Peyer's patch (tissue), 4 donors: ENCODE data around the gene ZNF354C. TPM values are rescaled to one million over a fixed set of nuclear protein-coding genes. Genes with fewer than 3 reads are reported as not detected.
"Not testable (repeated sequence)": the region's sequence is repeated elsewhere in the genome, so short reads cannot be mapped to it uniquely, and the experiment has no call there.

ENCODE experiments used
- DNase-seq, 3 donors: peaks; one replicate each; pipeline ENCODE4 v3.0.0-alpha.2; 2017 to 2019
- H3K27ac ChIP-seq, 4 donors: fragments of 200-600 bp; sonication (generic); one replicate each; pipeline ENCODE4 v1.5.1; 2016 to 2019
- H3K27me3 ChIP-seq, 2 donors: fragments of 200-600 bp; sonication (generic); one replicate each; pipeline ENCODE4 v1.5.1; 2019
- H3K36me3 ChIP-seq, 3 donors: fragments of 200-600 bp; sonication (generic); one replicate each; pipeline ENCODE4 v1.5.1; 2016 to 2019
- H3K4me1 ChIP-seq, 4 donors: fragments of 200-600 bp; sonication (generic); one replicate each; pipeline ENCODE4 v1.5.1; 2016 to 2019
- H3K4me3 ChIP-seq, 4 donors: fragments of 200-600 bp; sonication (generic); 1 replicate in 3 of 4; 2 replicates in 1 of 4; pipeline ENCODE4 v1.5.1; 2016 to 2019; ENCODE audit warnings: mild to moderate bottlenecking in 1 of 4
- H3K9me3 ChIP-seq, 4 donors: fragments of 200-600 bp; sonication (generic); one replicate each; pipeline ENCODE4 v1.5.1; 2016 to 2019; ENCODE audit warnings: mild to moderate bottlenecking in 1 of 4
- POLR2A ChIP-seq, 2 donors: fragments of 450-650 bp; IDR thresholded peaks; one replicate each; pipeline ENCODE4 v1.5.1; 2017; ENCODE audit warnings: antibody characterized with exemption in 2 of 2, mild to moderate bottlenecking in 2 of 2, moderate library complexity in 2 of 2
- total RNA-seq, 4 donors: library from RNA; depleted of rRNA; stranded (reverse); fragments of >200 nt; gene quantifications; one replicate each; pipeline ENCODE4 v1.1.0, GENCODE V29; 2016
- TF ChIP-seq, protein P1 (sequence below), 6 experiments: fragments of 450-650 bp in 4 of 6; fragments of 200-600 bp in 2 of 6; sonication (generic) in 1 of 6; IDR thresholded peaks; one replicate each; pipeline ENCODE4 v1.5.1; 2017 to 2019; ENCODE audit warnings: antibody characterized with exemption in 6 of 6, mild to moderate bottlenecking in 3 of 6, moderate library complexity in 1 of 6

The ZNF354C gene
- total RNA-seq, 4 donors from 2014 or later = 2.0 to 5.8 (median 2.7) TPM

DNA sequence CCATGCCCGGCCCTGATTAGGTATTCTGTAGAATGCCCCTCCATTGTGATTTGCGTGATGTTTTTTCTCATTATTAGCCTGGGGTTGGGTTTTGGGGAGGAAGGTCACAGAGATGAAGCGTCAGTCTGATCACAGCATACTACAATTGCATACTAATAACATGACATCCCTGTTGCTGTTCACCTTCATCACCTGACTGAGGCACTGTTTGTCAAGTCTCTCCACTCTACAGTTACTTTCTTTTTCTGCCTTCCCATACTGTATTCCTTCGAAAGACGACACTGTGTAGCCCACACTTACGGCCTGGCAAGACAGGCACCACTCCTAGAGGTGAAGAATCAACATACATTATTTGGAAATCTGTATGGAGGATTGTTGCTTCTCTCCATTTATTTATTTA lies 5.5 kb downstream of the ZNF354C start:
- H3K4me3 ChIP-seq = no peak overlapping the region
- DNase-seq = no peak
- no peaks in the 10 kb centered on the region for H3K27me3 ChIP-seq
- TF ChIP-seq, protein P1, sequence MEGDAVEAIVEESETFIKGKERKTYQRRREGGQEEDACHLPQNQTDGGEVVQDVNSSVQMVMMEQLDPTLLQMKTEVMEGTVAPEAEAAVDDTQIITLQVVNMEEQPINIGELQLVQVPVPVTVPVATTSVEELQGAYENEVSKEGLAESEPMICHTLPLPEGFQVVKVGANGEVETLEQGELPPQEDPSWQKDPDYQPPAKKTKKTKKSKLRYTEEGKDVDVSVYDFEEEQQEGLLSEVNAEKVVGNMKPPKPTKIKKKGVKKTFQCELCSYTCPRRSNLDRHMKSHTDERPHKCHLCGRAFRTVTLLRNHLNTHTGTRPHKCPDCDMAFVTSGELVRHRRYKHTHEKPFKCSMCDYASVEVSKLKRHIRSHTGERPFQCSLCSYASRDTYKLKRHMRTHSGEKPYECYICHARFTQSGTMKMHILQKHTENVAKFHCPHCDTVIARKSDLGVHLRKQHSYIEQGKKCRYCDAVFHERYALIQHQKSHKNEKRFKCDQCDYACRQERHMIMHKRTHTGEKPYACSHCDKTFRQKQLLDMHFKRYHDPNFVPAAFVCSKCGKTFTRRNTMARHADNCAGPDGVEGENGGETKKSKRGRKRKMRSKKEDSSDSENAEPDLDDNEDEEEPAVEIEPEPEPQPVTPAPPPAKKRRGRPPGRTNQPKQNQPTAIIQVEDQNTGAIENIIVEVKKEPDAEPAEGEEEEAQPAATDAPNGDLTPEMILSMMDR (IDR thresholded peaks at IDR 0.05) = no peak
- TF ChIP-seq POLR2A (IDR thresholded peaks at IDR 0.05) = no peak
- H3K9me3 ChIP-seq = peaks cover 0 to 47% (median 7%) of the 10 kb centered on the region in 4 donors
- no peak overlapping the region for H3K27ac ChIP-seq
- peaks cover 0 to 8% (median 0%) of the 10 kb centered on the region in 4 donors for H3K4me1 ChIP-seq
- H3K36me3 ChIP-seq = peaks cover 0 to 25% (median 0%) of the 10 kb centered on the region in 3 donors

GRCh38 chr5:179079165-179079987 lies 19.2 kb downstream of the ZNF354C start:
- peaks cover 0 to 97% (median 34%) of the 10 kb centered on the region in 4 donors for H3K9me3 ChIP-seq
- no peak overlapping the region for H3K27ac ChIP-seq
- no peaks in the 10 kb centered on the region for H3K27me3 ChIP-seq
- no peaks in the 10 kb centered on the region for H3K4me1 ChIP-seq
- TF ChIP-seq, protein P1 (IDR thresholded peaks at IDR 0.05) = no peak
- no peak for TF ChIP-seq POLR2A (IDR thresholded peaks at IDR 0.05)
- H3K36me3 ChIP-seq = peaks cover 0 to 43% (median 0%) of the 10 kb centered on the region in 3 donors
- H3K4me3 ChIP-seq = no peak overlapping the region
- no peak for DNase-seq

DNA sequence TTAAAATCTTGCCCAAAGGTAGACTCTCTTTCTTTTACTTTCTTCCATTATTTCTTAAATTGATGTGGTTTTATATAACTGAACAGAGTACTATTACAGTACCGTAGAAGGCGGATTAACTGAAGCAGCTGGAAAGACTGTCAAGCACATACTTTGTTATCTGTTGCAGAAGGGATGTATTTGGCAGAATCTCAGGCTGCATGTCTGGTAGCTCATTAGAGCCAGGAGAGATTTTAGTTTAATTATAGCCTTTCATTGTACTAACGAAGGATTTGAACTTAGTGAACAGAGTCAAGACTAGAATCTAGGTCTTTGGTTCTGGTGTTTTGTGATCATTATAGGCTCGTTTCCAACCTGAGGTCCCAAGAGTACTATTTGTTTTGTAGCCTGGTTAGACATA lies 20.6 kb downstream of the ZNF354C start:
- peaks cover 0 to 97% (median 33%) of the 10 kb centered on the region in 4 donors for H3K9me3 ChIP-seq
- H3K27ac ChIP-seq = no peak overlapping the region

GRCh38 chr5:179089502-179089901 lies 29.3 kb downstream of the ZNF354C start:
- no peak for TF ChIP-seq POLR2A (IDR thresholded peaks at IDR 0.05)
- TF ChIP-seq, protein P1 (IDR thresholded peaks at IDR 0.05) = no peak
- Histone ChIP-seq H3K36me3 (no peaks in the 10 kb centered on the region), H3K4me1 (no peaks in the 10 kb centered on the region), H3K27ac (no peak overlapping the region), H3K4me3 (no peak overlapping the region), H3K27me3 (no peaks in the 10 kb centered on the region), H3K9me3 (peaks cover 0 to 58% (median 3%) of the 10 kb centered on the region in 4 donors)
- DNase-seq = no peak

More for the DNA sequence above, 20.6 kb downstream of the ZNF354C start:
- peaks cover 0 to 40% (median 0%) of the 10 kb centered on the region in 3 donors for H3K36me3 ChIP-seq
- no peak for DNase-seq
- no peaks in the 10 kb centered on the region for H3K4me1 ChIP-seq
- no peak overlapping the region for H3K4me3 ChIP-seq
- TF ChIP-seq, protein P1 (IDR thresholded peaks at IDR 0.05) = no peak
- no peak for TF ChIP-seq POLR2A (IDR thresholded peaks at IDR 0.05)
- H3K27me3 ChIP-seq = no peaks in the 10 kb centered on the region

DNA sequence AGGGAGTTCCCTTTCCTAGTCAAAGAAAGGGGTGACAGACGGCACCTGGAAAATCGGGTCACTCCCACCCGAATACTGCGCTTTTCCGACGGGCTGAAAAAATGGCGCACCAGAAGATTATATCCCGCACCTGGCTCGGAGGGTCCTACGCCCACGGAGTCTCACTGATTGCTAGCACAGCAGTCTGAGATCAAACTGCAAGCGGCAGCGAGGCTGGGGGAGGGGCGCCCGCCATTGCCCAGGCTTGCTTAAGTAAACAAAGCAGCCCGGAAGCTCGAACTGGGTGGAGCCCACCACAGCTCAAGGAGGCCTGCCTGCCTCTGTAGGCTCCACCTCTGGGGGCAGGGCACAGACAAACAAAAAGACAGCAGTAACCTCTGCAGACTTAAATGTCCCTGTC lies 41.1 kb downstream of the ZNF354C start:
- H3K27me3 ChIP-seq, H3K4me1 ChIP-seq, H3K4me3 ChIP-seq, H3K36me3 ChIP-seq, DNase-seq, H3K27ac ChIP-seq: not testable (repeated sequence)
- peaks cover 0 to 14% (median 2%) of the 10 kb centered on the region in 4 donors for H3K9me3 ChIP-seq

- Histone ChIP-seq H3K27ac (no peak overlapping the region), H3K4me3 (no peak overlapping the region), H3K4me1 (no peaks in the 10 kb centered on the region), H3K27me3 (no peaks in the 10 kb centered on the region), H3K36me3 (no peaks in the 10 kb centered on the region), H3K9me3 (peaks cover 0 to 30% (median 4%) of the 10 kb centered on the region in 4 donors)
- TF ChIP-seq POLR2A (IDR thresholded peaks at IDR 0.05) = no peak
- TF ChIP-seq, protein P1 (IDR thresholded peaks at IDR 0.05) = no peak
- DNase-seq = no peak
Measured at GRCh38 chr5:179110528-179110927, 50.4 kb downstream of the ZNF354C start.
